Stomach (tissue), 9 donors: ENCODE measurements around the gene SIRT3. TPM values are rescaled to one million over a fixed set of nuclear protein-coding genes. Genes with fewer than 3 reads are reported as not detected.
"Not testable (repeated sequence)": the region's sequence is repeated elsewhere in the genome, so short reads cannot be mapped to it uniquely, and the experiment has no call there.

Source experiments
- DNase-seq, 2 donors: peaks; one replicate each; pipeline versions ENCODE4 v3.0.0 to v3.0.0-alpha.2; 2013 to 2019
- H3K27ac ChIP-seq, 5 donors: fragments of 200-600 bp in 4 of 5; sonication (generic) in 4 of 5; one replicate each; pipeline ENCODE4 v1.5.1; 2013 to 2019; ENCODE audit warnings: mild to moderate bottlenecking in 1 of 5, moderate library complexity in 1 of 5
- H3K27me3 ChIP-seq, 3 donors: fragments of 200-600 bp; sonication (generic); one replicate each; pipeline ENCODE4 v1.5.1; 2017 to 2019; ENCODE audit warnings: mixed run types in 1 of 3
- H3K36me3 ChIP-seq, 4 donors: fragments of 200-600 bp; sonication (generic); 1 replicate in 3 of 4; 2 replicates in 1 of 4; pipeline ENCODE4 v1.5.1; 2016 to 2019
- H3K4me1 ChIP-seq, 4 donors: fragments of 200-600 bp; sonication (generic); one replicate each; pipeline ENCODE4 v1.5.1; 2016 to 2019
- H3K4me3 ChIP-seq, 4 donors: fragments of 200-600 bp; sonication (generic) in 3 of 4; one replicate each; pipeline ENCODE4 v1.5.1; 2016 to 2019; ENCODE audit warnings: mild to moderate bottlenecking in 1 of 4
- H3K9me3 ChIP-seq, 4 donors: fragments of 200-600 bp; sonication (generic); one replicate each; pipeline ENCODE4 v1.5.1; 2016 to 2019
- EP300 ChIP-seq: sonication (generic); formaldehyde crosslinking; IDR thresholded peaks from one replicate; pipeline ENCODE4 v1.6.1; 2017; ENCODE audit warnings: antibody characterized with exemption
- POLR2A ChIP-seq, 4 donors: fragments of 450-650 bp; IDR thresholded peaks; one replicate each; pipeline ENCODE4 v1.6.1; 2016; ENCODE audit warnings: antibody characterized with exemption in 4 of 4, control low read depth in 2 of 4, mild to moderate bottlenecking in 1 of 4, moderate library complexity in 1 of 4
- POLR2AphosphoS5 ChIP-seq, 3 donors: sonication (generic); formaldehyde crosslinking; IDR thresholded peaks; one replicate each; pipeline ENCODE4 v1.6.1; 2016; ENCODE audit warnings: antibody characterized with exemption in 3 of 3
- WGBS, 5 donors: extraction: QIAGEN DNeasy Blood & Tissue Kit in 3 of 5; methylation state at CpG; one replicate each; pipeline versions ENCODE4 v1.1.5 to v1.1.7; 2013 to 2018; 5-methylcytosine and 5-hydroxymethylcytosine counted together
- intact Hi-C: fragments of 100-400 bp; cut with DNase I; formaldehyde crosslinking; loops from one replicate; pipeline ENCODE4 v1.15.1; 2023; ENCODE audit warnings: low total_unique reads
- polyA plus RNA-seq, 3 donors: library from polyadenylated mRNA; stranded (reverse); fragments of 200-250 nt; gene quantifications; one replicate each; pipeline ENCODE4 v1.2.3, GENCODE V29; 2013
- total RNA-seq, 5 donors: library from RNA; depleted of rRNA; stranded (reverse); fragments of >200 nt; gene quantifications; one replicate each; pipeline versions ENCODE4 v1.1.0 to v1.2.3, GENCODE V29; 2014 to 2016
- TF ChIP-seq, protein P1 (sequence below), 7 experiments: fragments of 450-650 bp in 4 of 7; fragments of 200-600 bp in 3 of 7; sonication (generic) in 3 of 7; IDR thresholded peaks; one replicate each; pipeline ENCODE4 v1.5.1; 2016 to 2019; ENCODE audit warnings: antibody characterized with exemption in 7 of 7, control low read depth in 2 of 7, mild to moderate bottlenecking in 1 of 7
- donor health status: healthy with polysubstance abuse.
- donor health status: Bipolar disorder and iron deficiency.
- donor health status: healthy.

The SIRT3 gene
- total and polyA plus RNA-seq, 8 donors = 5.4 to 63.7 (median 12.3) TPM

DNA sequence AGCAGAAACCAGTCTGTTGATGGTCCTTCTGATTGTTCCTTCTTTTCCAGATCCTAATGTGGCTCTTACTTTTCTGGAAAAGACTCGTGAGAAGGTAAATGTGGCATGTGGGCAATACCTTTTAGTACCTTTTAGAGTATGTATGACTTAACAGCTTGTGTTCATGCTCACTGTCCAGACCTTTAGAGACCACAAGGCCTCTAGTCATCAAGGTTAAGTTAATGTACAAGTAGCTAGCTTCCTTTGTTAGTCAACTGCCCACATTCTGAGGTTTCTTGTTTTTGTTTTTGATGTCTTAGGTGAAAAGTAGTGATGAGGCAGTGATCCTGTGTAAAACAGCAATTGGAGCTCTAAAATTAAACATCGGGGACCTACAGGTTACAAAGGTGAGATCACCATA lies 8.2 kb upstream of the SIRT3 start:
- Histone ChIP-seq H3K36me3 (peaks cover 56 to 98% (median 94%) of the 10 kb centered on the region in 4 donors), H3K4me1 (peaks cover 0 to 12% (median under 1%) of the 10 kb centered on the region in 4 donors), H3K27ac (no peak overlapping the region), H3K9me3 (no peaks in the 10 kb centered on the region), H3K4me3 (no peak overlapping the region), H3K27me3 (no peaks in the 10 kb centered on the region)
- TF ChIP-seq POLR2A (IDR thresholded peaks at IDR 0.05) (no peak), EP300 (no peak), POLR2AphosphoS5 (IDR thresholded peaks at IDR 0.05) (no peak)
- TF ChIP-seq, protein P1, sequence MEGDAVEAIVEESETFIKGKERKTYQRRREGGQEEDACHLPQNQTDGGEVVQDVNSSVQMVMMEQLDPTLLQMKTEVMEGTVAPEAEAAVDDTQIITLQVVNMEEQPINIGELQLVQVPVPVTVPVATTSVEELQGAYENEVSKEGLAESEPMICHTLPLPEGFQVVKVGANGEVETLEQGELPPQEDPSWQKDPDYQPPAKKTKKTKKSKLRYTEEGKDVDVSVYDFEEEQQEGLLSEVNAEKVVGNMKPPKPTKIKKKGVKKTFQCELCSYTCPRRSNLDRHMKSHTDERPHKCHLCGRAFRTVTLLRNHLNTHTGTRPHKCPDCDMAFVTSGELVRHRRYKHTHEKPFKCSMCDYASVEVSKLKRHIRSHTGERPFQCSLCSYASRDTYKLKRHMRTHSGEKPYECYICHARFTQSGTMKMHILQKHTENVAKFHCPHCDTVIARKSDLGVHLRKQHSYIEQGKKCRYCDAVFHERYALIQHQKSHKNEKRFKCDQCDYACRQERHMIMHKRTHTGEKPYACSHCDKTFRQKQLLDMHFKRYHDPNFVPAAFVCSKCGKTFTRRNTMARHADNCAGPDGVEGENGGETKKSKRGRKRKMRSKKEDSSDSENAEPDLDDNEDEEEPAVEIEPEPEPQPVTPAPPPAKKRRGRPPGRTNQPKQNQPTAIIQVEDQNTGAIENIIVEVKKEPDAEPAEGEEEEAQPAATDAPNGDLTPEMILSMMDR (IDR thresholded peaks at IDR 0.05) = no peak
- WGBS, 5 donors = 86 to 96% (median 88%) methylated on average over 2 of the region's 2 CpGs
- no peak for DNase-seq
- intact Hi-C loops = no loop called here

- Histone ChIP-seq H3K36me3 (peaks cover 29 to 78% (median 72%) of the 10 kb centered on the region in 4 donors), H3K4me3 (no peak overlapping the region), H3K4me1 (peaks cover 14 to 35% (median 20%) of the 10 kb centered on the region in 4 donors), H3K27me3 (no peaks in the 10 kb centered on the region), H3K9me3 (no peaks in the 10 kb centered on the region), H3K27ac (no peak overlapping the region)
- no peak for TF ChIP-seq POLR2A (IDR thresholded peaks at IDR 0.05)
- no peak for TF ChIP-seq POLR2AphosphoS5 (IDR thresholded peaks at IDR 0.05)
- TF ChIP-seq, protein P1 (IDR thresholded peaks at IDR 0.05) = no peak
- no peak for DNase-seq
- intact Hi-C loops = no loop called here
- 93 to 97% (median 95%) methylated on average over 5 of the region's 5 CpGs for WGBS, 5 donors
Observed at GRCh38 chr11:241634-242033, 5.5 kb upstream of the SIRT3 start.

DNA sequence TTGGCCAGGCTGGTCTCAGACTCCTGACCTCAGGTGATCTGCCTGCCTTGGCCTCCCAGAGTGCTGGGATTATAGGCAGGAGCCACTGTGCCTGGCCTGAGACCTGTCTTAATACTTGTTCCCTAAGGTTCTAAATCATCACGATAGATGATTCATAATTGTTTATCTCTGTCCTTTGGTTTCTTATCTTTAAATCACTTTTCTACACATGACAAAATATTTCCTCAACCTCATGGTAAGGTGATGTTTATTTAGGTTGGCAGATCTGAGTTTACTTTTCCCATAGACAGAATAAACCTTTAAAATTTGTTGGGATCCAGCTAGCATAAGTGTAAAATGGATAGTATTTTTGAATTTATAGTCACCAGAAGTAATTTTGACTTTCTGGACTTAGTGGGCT lies 4.2 kb upstream of the SIRT3 start:
- no peak for DNase-seq
- Histone ChIP-seq H3K36me3 (peaks cover 16 to 65% (median 59%) of the 10 kb centered on the region in 4 donors), H3K27me3 (no peaks in the 10 kb centered on the region), H3K4me1 (peaks cover 18 to 41% (median 25%) of the 10 kb centered on the region in 4 donors), H3K27ac (no peak overlapping the region), H3K9me3 (no peaks in the 10 kb centered on the region), H3K4me3 (no peak overlapping the region)
- 26 to 56% (median 39%) methylated on average over 1 of the region's 1 CpG for WGBS, 5 donors
- intact Hi-C loops = no loop called here
- TF ChIP-seq EP300 = no peak
- TF ChIP-seq, protein P1 (IDR thresholded peaks at IDR 0.05) = no peak
- no peak for TF ChIP-seq POLR2AphosphoS5 (IDR thresholded peaks at IDR 0.05)
- no peak for TF ChIP-seq POLR2A (IDR thresholded peaks at IDR 0.05)

- H3K27me3 ChIP-seq, H3K27ac ChIP-seq, DNase-seq, intact Hi-C loops, H3K9me3 ChIP-seq, H3K4me3 ChIP-seq: not testable (repeated sequence)
- Histone ChIP-seq H3K4me1 (peaks cover 22 to 49% (median 35%) of the 10 kb centered on the region in 4 donors), H3K36me3 (peaks cover 12 to 45% (median 39%) of the 10 kb centered on the region in 4 donors)
- WGBS, 5 donors = 74 to 89% (median 81%) methylated on average over 7 of the region's 7 CpGs
Observed at GRCh38 chr11:238346-238745, 2.2 kb upstream of the SIRT3 start.
